ENCODE measurements around the gene MEOX1. TPM values are rescaled to one million over a fixed set of nuclear protein-coding genes. Genes with fewer than 3 reads are reported as not detected.

The MEOX1 gene
- total RNA-seq, 1 donor from 2014 or later = 1.9 TPM

GRCh38 chr17:43683928-43684653, 22.4 kb upstream of the MEOX1 start:
- no peak for DNase-seq (ENCODE audit: extremely low read depth, low read depth, low spot score)

GRCh38 chr17:43680461-43680860, 18.7 kb upstream of the MEOX1 start:
- no peak for DNase-seq (ENCODE audit: extremely low read depth, low read depth, low spot score)

- DNase-seq (ENCODE audit: extremely low read depth, low read depth, low spot score) = no peak
Measured at GRCh38 chr17:43679911-43680310, 18.2 kb upstream of the MEOX1 start.

GRCh38 chr17:43679401-43679800, 17.7 kb upstream of the MEOX1 start:
- no peak for DNase-seq (ENCODE audit: extremely low read depth, low read depth, low spot score)

- no peak for DNase-seq (ENCODE audit: extremely low read depth, low read depth, low spot score)
Measured at GRCh38 chr17:43676471-43676870, 14.7 kb upstream of the MEOX1 start.

- no peak for DNase-seq (ENCODE audit: extremely low read depth, low read depth, low spot score)
Measured at GRCh38 chr17:43674394-43674793, 12.7 kb upstream of the MEOX1 start.

- no peak for DNase-seq (ENCODE audit: extremely low read depth, low read depth, low spot score)
Measured at GRCh38 chr17:43673516-43674323, 12.0 kb upstream of the MEOX1 start.

- DNase-seq (ENCODE audit: extremely low read depth, low read depth, low spot score) = no peak
Measured at GRCh38 chr17:43671755-43672519, 10.2 kb upstream of the MEOX1 start.

GRCh38 chr17:43671031-43671692, 9.4 kb upstream of the MEOX1 start:
- DNase-seq (ENCODE audit: extremely low read depth, low read depth, low spot score) = no peak

GRCh38 chr17:43670645-43671030, 8.9 kb upstream of the MEOX1 start:
- DNase-seq (ENCODE audit: extremely low read depth, low read depth, low spot score) = no peak

- no peak for DNase-seq (ENCODE audit: extremely low read depth, low read depth, low spot score)
Measured at GRCh38 chr17:43669971-43670644, 8.4 kb upstream of the MEOX1 start.

- no peak for DNase-seq (ENCODE audit: extremely low read depth, low read depth, low spot score)
Measured at GRCh38 chr17:43667947-43668348, 6.2 kb upstream of the MEOX1 start.

- DNase-seq (ENCODE audit: extremely low read depth, low read depth, low spot score) = no peak
Measured at GRCh38 chr17:43667506-43667905, 5.8 kb upstream of the MEOX1 start.

- no peak for DNase-seq (ENCODE audit: extremely low read depth, low read depth, low spot score)
Measured at GRCh38 chr17:43665937-43666236, 4.2 kb upstream of the MEOX1 start.

GRCh38 chr17:43665084-43665936, 3.6 kb upstream of the MEOX1 start:
- no peak for DNase-seq (ENCODE audit: extremely low read depth, low read depth, low spot score)

- DNase-seq (ENCODE audit: extremely low read depth, low read depth, low spot score) = no peak
Measured at GRCh38 chr17:43664096-43664495, 2.4 kb upstream of the MEOX1 start.

- DNase-seq (ENCODE audit: extremely low read depth, low read depth, low spot score) = no peak
Measured at GRCh38 chr17:43663383-43663782, 1.7 kb upstream of the MEOX1 start.

GRCh38 chr17:43662413-43663141, 855 bp upstream of the MEOX1 start:
- no peak for DNase-seq (ENCODE audit: extremely low read depth, low read depth, low spot score)

Data from glomerular endothelial cell (primary cell).